Stimulated activated CD4-positive, alpha-beta T cell treated with anti-CD3 and anti-CD28 coated beads, Interleukin-12 subunit alpha, Interleukin-12 subunit beta, amount 100 ng/mL, for 24 hours (primary cell): Measurements from ENCODE around the gene SLC25A33.

Experiments
- DNase-seq, 2 experiments: peaks; one replicate each; pipeline ENCODE4 v3.0.0-alpha.2; 2020; ENCODE audit warnings: low read depth in 2 of 2

SLC25A33 gene

DNA sequence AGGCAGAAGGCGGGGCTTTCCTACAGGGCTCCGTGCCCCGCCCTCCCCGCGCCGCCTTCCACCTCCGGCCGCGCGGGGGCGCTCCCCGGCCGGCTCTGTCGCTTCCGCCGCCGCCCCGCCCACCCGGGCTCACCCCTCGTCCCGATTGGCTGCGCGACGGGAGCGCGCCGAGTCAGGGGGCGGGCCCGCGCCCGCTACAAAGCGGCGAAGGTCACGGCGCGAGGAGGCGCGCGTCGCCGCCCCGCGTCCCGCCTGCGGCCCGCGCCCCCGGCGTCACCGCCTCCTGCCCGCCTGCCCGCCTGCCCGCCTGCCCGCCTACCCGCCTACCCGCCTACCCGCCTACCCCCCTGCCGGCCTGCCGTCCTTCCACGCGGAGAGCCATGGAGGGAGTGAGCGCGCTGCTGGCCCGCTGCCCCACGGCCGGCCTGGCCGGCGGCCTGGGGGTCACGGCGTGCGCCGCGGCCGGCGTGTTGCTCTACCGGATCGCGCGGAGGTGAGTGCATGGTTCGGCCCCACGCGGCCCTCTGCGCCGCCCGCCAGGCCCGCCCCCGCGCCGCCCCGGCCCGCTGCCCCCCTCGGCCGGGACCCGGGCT, 49.4 kb downstream of the SLC25A33 start, which contains the start of gene TMEM201:
Gene TMEM201, plus strand, starts transcription at position 361 of the 593 bp plus-strand sequence. Its CDS starts 20 bp downstream, at position 381.
- peak; percentile 85 to 94 for DNase-seq

DNA sequence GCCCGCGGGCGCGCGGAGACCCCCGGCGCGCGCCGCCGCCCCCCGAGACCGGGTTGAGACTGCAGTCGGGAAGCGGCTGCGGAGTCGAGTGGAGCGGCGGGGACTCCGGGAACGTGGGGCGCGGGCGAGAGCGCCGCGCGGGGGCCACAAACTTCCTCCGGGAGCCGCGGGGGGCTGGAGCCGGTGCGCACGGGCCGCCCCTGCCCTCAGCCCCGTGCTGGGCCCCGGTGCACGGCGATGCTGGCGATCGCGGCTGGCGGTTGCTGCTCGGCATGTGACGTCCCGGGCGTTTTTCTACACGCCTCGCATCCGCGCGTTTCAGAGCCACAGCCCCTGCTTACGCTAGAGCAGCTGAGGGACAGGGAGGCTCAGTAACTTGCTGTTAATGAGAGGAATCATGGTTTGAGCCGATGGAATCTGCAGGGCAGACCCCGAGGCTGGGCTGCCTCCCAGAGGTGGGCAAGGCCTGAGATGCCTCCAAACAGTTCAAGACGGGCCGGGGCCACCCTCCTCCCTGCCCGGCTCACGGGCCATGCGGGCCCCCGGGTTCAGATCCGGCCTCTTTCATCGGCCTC, 50.0 kb downstream of the SLC25A33 start:
- peak in 1 of 2 experiments; percentile 20 for DNase-seq

DNA sequence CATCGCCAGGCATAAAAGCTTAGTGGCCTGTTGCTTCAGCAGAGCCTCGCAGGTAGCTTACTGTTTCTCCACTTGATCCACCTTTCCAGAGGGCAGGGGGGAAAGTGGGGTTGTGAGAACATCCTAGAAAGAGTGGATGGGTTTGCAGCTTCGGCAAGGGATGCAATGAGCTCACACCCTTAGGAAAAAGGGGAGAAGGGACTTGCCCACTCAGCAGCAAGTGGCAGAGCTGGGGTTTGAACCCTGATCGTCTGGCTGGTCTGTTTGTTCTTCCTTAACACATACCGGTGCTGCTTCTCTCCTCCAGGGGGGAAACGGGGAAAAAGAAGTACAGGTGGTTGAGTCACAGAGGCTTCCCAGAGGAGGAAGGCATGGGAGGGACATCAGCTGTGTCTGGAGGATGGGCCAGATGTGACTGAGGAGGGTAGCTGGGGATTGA, 50.5 kb downstream of the SLC25A33 start:
- no peak for DNase-seq

DNA sequence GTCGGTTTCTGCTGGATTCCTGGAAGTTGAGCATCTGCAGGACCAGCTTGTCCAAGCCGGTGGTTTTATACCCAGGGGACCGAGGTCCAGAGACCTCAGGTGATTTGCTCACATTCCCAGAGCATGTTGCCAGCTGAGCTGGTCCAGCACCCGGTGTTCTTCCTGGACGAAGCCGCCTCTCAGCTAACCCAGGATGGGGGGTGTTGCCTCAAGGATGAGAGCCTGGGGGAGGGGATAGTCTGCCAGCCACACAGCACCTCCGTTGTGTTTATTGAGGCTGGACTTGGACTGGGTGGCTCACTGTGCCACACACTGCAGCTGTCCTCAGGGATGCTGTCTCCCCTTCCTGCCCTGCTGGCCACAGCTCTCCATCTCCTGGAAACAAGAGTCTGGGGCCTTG, 50.9 kb downstream of the SLC25A33 start:
- no peak for DNase-seq

DNA sequence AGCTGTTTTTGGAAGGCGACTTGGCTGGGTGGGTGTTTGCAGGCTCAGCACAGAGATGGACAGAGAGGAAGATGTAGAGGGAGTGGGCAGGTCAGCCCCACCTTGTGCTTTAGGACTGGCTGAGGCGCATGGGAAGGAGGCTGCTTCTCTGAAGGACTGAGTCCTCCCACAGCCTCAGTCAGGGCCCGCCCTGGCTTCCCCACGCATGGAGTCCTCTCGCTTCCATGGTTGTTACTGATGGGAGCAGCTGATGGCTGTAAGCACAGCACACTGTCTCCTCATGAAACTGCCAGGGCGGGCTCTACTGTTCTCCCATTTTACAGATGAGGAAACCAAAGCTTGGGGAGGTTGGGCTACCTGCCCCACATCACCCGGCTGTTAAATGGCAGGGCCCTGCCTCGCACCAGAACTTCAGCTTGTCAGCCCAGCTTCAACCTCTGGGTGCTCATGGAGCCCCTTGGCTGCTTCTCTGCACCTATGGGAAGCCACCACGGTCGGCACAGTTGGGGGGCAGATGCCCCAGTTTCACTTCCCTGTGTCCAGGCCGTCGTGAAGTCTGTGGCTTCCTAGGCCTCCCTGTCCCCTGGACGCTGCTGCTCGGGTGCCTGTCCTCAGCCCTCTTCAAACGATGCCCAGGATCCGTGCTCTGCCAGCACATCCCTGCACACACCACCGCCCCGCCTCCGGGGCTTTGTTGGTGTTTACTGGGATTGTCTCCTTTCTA, 51.8 kb downstream of the SLC25A33 start:
- DNase-seq, result no peak

DNA sequence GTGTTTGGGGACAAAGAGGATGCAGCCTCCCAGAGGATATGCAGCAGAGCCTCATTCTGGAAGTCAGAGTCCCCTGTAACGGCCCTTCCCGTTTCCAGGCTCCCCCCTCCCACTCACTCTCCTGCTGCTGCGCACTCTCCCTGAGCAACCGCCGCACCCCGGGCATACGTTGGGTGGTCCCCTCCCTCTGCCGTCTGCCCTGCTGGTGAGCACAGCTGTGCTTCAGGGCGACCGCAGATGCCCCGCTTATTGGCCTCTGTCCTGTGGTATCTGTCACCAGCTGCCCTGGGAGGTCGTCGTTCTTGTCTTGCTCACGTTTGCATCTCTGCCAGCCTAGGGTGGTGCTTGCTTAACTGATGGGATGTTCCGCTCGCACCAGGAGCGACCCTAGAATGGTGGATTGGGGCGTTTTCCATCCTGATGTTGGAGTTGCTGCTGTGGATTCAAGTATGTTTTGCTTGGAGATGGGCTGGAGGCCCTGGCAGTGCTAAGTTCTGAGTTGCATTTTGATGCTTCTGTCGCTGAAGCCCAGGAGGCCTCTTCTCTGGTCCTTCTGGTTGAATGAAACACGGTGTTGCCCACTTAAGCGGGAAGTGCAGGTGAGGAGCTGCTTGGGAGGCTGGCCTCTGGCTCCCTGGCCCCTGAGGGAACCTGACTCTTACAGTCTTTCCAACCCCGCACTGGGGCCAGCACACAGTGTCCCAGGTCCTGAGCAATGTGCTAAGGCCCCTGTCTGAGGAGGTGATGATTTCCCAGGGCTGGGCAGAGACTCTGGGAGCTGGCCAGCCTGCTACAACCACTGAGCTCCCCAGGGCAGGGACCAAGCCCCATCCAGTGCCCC, 52.6 kb downstream of the SLC25A33 start:
- no peak for DNase-seq

DNA sequence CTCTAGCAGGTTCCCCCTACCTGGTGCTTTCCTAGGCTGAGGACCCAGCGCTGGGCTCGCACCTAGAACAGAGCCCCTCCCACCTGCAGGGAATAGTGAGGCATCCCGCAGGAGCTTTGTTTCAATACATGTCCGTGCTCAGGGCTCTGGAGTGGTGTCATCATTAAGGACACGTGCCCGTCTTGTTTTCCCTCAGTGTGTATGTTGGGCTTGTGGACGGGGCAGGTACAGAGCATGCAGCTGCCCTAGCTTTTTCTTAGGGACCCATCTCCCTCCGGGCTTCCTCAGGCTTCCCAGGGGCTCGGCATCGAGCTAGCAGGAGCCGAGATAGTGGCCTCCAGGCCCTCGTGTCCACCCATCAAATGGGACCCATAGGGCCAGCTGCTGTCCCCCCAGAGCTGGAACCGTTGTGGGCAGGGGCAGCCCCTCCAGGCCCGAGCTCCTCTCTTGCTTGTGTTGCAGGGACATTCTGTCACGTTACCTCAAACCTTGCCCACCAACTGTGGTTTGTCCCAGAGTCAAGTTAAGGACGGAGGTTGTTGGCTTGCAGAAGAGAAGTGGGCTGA, 53.3 kb downstream of the SLC25A33 start:
- no peak for DNase-seq

DNA sequence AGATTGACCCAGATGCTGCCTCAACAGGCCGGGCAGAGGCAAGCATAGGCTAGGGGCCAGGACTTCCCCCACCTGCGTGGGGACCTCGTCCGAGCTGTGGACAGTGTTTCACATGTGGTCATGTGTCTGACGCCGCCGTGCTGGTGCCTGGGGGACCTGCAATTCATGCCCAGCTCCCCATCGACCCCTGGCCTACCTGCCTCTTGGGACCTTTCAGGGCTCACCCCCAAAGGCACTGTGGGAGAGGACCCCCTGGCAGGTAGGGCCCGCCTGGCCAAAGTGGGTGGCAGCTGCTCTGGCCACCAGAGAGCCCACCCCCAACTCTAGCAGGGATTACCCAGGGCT, 53.9 kb downstream of the SLC25A33 start:
- no peak for DNase-seq

DNA sequence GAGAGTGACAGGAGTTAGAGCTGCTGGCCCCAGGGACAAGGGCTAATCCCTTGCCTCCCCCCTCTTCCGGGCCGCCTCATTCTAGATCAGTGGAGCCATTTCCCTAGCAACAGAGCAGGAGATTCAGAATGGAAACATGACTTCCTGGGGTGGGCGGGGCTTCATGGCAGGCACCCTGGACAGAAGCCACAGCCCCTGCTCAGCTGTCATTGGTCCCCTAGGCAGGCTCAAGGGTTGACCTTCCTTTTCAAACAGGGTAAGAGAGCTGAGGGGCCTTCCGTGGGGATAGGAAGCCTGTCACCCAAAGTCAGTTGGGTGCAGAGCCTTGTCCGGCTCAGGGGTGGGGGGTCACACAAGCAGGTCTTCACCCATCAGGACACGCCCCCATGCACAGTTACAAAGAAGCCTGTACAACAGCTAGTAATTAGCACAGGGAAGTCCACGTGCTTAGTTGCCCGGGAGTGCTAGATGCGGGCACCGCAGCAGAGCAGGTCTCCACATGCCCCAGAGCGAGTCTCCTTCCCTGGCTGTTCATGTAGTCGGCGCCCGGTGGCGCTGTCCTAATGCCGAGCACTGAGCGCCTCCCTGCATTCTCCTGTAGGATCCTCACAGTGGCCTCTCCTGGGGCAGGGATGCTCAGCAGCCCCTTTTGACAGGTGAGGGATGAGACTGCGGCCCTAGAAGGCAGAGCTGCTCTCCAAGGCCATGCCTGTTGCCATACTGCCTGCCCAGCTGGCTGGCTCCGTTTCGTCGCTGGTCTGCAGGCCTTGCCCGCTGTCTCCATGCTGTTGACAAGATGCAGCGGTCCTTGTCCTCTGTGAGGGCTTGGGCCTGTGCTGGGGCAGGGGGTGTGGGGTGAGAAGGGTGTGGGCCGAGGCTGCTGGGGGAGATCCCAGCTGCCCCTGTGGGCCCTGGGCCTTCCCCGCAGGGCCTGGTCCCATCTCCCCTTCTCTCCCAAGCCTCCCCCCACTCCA, 54.5 kb downstream of the SLC25A33 start:
- peak in 1 of 2 experiments; percentile 51 for DNase-seq

DNA sequence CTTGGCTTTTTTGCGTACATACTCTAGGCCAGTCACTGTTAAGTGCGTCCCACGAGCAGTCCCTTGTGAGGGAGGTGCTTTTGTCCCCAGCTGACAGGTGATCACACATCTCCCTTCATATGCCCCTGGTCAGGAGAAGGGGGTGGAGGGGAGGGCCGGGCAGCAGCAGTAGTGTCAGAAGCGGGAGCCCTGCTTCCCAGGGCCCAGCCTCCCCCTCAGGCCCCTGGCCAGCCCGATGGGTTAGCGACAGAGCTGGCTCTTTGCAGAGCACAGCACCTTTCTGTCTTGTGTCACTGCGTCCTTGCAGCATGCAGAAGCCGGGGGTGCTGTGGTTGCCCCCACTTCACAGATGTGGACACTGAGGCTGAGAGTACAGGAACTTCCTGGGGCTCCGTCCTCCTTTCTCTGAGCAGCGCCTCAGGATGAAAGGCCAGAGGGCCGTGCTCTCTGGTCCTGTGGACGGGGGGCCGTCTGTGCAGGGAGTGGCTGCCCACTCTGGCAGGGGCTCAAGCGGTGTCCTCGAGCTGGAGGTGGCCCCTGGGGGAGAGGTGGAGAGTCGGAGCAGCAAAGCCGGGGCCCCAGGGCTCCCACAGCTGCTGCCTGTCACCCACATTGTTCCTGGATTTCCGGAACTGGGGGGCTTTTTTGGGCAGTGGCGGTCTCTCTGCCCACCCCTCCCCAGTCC, 55.3 kb downstream of the SLC25A33 start:
- DNase-seq, result no peak

DNA sequence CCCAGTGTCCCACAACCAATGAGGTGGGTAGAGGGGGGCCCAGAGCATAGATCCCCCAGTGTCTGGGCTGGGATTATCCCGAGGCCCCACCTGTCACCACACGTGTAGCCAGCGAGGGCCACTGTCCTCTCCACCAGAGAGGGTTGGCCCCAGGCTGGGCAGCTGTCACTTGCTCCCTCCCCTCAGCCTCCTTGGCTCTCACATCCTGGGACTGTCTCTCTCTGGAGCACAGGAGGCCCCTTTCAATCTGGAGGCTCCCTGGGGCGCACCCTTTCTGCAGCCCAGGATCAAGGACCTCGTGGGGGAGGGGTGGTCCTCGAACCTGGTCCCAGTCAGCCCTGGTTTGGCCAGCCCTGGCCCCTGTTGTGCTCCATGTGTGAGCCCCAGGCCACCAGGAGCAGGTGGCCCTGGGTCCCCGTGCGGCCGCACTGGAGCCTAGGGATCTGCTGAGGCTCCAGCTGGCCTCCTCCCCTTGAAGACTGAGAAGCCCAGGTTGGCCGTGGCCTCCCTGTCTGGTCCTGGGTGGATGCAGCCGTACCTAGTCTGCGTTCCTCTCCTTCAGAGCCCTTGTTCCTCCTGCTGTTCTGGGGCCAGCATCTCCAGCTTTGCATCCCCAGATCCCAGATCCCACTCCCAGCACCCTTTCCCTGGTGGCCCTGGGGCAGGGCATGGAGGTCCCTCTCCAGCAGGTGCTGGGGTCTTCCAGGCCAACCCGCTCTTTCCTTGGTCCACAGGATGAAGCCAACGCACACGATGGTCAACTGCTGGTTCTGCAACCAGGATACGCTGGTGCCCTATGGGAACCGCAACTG, 56.1 kb downstream of the SLC25A33 start:
- no peak for DNase-seq

DNA sequence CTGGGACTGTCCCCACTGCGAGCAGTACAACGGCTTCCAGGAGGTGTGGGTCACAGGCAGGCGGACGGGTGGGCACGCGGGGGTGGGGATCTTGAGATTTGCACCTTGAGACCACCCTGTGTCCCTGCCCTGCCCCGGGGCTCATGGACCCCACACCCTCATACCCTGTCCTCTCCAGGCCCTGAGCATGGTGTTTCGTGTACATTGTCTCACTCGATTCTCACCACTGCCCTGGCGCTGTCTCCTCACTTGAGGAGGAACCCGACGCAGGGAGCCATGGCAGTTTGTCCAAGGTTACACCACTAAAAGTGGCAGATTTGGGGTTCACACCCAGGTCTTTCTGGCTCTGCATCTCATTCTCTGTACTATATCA, 56.7 kb downstream of the SLC25A33 start:
- DNase-seq, result no peak

DNA sequence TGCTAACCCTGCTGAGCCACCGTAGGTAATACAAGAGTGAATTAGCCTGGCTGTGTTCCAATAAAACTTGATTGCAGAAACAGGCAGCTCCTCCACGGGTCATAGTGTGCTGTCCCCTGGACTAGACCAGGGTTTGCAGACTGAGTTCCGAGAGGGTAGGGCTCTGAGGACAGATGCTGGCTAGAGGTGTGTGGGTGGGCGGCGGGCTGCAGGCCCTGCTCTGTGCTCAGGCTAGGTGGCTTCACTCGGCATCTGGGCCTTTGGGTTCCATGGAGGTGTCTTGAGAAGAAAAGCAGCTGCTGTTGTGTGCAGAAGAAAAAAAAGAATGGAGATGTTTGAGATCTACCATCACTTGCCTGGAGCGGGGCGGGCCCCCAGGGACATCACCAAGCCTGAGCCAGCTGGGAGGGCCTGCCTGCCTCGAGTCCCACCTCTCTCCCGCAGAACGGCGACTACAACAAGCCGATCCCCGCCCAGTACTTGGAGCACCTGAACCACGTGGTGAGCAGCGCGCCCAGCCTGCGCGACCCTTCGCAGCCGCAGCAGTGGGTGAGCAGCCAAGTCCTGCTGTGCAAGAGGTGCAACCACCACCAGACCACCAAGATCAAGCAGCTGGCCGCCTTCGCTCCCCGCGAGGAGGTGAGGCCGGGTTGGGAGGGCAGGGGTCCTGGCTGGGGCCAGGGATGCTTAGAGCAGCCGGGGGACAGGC, 57.3 kb downstream of the SLC25A33 start:
- DNase-seq, result no peak

DNA sequence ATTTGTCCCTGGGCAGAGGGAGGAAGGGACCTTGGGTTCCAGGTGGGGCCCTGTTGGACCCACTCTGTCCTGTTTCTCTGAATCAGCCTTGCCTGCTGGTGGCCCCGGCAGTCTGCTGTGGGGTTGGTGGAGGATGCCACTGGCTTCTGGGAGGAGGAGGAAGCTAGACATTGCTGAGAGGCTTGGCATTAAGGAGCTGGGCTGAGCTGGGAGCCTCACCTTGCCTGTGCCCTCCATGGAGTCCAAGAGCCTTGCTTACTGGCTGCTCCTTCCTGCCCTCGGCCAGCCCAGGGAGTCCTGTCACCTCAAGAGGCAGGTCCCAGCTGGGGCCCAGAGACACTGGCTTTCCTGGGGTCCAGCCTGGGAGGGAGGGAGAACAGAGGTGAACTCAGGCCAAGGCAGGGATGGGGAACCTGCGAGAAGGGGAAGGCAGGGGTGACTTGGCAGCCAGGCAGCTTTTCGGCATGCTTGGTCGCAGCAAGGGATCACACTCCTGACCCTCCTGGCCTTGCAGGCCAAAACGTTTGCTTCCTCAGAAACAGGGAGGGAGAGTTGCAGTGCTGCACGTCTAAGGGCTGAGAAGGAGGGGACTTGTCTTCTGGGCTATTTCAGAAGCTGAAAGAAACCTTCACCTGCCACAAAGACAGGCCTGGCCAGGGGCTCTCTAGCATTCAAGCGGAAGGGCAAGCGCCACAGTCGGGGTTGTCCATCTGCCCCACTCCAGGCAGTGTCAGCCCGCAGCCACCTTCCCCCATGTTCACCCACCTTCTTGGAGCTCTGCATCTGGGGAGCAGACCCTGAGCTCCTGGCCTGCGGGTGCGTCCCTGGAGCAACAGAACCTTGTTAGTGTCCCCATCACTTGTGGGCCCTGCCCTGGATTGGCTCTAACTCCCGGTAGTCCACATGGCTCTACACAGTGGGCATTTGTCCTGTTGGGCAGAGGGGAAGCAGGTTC, 58.4 kb downstream of the SLC25A33 start:
- DNase-seq, result no peak

DNA sequence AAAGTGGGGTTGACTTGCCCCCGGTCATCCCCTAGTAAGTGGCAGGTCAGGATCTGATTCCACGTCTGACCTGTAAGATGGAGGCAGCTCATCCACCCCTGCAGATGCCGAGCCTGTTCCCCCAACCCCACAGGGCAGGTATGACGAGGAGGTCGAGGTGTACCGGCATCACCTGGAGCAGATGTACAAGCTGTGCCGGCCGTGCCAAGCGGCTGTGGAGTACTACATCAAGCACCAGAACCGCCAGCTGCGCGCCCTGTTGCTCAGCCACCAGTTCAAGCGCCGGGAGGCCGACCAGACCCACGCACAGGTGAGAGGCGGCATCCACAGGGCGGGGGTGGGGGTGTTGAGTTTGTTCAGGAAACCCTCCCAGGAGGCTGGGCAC, 59.0 kb downstream of the SLC25A33 start:
- no peak for DNase-seq

DNA sequence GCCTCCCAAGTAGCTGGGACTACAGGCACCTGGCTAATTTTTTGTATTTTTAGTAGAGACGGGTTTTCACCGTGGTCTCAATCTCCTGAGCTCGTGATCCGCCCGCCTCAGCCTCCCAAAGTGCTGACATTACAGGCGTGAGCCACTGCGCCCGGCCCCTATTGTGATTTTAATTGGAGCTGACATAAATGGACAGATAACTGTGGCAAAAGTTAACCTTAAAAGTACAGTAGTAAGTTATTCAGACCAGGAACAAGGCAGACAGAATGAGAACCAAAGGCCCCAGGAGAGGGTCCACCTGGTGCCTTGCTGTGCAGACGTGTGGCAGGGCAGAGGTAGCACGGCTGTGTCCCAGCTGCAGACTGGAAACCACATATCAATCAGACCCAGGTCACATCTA, 60.5 kb downstream of the SLC25A33 start:
- no peak for DNase-seq
